Measurements from ENCODE around the gene HNRNPAB.
"Not testable (repeated sequence)": the region's sequence is repeated elsewhere in the genome, so short reads cannot be mapped to it uniquely, and the experiment has no call there.

The HNRNPAB gene

DNA sequence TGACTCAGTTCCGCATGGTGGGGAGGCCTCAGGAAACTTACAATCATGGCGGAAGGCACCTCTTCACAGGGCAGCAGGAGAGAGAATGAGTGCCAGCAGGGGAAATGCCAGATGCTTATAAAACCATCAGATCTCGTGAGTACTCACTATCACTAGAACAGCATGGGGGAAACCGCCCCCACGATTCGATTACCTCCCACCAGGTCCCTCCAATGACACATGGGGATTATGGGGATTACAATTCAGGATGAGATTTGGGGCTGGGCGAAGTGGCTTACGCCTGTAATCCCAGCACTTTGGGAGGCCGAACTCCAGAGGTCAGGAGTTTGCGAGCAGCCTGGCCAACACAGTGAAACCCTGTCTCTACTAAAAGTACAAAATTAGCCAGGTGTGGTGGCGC is 6.2 kb upstream of the HNRNPAB start:
- DNase-seq, result not testable (repeated sequence)

DNA sequence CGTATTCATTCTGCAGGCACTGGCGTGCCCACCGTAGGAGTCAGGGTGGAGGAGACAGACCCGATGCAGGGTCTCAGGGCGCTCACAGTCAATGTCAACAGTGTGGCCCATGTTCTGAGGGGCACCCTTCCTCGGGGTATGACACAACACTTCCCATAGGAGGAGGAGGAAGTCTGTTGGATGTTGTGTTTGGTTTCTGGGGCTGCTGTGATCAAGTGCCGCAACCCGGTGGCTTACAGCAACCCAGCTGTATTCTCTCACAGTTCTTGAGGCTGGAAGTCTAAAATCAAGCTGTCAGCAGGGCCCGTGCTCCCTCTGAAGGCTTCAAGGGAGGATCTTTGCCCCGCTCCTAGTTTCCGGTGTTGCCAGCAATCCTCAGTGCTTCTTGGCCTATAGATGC is 5.6 kb upstream of the HNRNPAB start:
- no peak for DNase-seq

DNA sequence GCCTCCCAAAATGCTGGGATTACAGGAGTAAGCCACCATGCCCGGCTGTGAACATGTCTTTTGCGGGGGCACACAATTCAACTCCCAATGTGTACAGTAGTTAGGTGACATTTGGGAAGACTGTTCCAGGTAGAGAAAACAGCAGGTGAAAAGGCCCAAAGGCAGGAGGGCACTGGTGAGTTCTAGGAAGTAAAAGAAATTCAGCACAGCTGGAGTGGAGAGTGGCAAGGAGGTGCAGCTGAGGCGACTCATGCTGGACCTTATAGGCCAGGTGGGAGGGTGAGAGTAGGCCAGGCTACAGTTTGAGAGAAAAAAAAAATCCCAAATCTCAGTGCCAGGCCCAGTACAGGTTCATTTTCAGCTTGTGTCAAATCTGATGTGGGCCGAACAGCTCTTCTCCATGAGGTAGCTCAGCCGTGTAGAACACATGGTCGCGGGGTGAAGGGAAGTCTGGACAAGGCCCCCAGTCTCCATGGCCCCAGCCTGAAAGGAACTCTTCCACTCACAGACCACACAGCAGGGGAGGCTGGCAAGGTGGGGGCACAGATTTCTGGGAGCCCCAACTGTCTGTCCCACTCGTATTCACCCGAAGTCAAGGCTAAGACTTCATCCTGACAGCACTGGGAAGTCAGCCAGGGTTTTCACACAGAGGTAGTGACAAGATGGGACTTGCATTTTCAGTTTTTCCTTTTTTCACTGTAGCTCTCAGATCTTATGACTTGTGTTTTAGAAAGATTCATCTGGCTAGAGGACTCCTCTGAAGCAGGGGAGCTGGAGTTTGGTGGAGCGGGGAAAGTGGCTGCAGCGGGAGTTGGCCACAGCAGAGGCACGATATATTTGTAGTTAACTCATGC is 4.5 kb upstream of the HNRNPAB start:
- DNase-seq, result no peak

DNA sequence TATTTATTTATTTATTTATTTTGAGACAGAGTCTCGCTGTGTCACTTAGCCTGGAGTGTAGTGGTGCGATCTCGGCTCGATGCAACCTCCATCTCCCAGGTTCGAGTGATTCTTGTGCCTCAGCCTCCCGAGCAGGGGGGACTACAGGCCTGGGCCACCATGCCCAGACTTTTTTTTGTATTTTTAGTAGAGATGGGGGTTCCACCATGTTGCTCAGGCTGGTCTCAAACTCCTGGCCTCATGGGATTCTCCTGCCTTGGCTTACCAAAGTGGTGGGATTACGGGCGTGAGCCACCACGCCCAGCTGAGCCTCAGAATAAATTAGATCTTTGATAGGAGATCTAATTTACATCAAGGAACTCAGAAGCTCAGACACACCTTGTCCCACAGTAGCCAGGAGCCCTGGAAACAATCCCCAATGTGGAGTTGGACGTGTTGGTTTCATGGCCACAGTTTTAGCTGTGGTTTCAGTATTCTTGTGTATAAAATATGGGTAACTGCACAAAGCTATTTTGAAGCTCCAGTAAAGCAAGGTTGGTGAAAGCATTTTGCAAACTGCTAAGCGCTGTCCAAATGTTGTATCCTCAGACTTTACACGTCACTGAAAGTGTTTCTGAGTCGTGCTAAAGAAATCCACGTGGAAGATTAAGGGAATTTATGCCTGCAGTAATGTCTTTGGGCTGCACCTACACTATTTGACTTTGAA is 3.0 kb upstream of the HNRNPAB start:
- no peak for DNase-seq

DNA sequence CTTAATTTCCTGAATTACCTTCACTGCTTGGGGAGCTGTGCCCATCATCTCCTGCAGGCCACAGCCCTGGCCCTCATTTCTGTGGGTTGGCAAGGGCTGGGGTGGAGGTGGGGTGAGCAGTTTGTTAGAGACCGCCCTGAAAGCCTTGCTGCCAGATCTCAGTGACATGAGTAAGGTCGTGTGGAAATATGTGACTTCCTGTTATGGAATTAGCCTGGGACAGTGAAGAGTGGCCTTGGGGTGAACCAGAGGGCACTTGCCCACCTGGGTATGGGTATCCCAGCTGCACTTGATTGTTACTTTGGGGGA is 2.5 kb upstream of the HNRNPAB start:
- DNase-seq, result no peak

DNA sequence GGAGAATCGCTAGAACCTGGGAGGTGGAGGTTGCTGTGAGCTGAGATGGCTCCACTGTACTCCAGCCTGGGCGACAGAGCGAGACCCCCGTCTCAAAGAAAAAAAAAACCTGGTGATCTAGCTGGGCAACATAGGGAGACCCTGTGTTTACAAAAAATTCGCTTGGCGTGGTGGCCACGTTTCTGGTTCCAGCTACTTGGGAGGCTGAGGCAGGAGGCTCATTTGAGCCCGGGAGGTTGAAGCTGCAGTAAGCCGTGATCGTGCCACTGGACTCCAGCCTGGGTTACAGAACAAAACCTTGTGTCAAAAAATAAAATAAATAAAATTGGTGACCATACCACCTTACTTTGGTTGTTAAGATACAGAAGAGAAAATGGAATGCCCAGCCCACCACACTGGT is 1.8 kb upstream of the HNRNPAB start:
- DNase-seq, result no peak

DNA sequence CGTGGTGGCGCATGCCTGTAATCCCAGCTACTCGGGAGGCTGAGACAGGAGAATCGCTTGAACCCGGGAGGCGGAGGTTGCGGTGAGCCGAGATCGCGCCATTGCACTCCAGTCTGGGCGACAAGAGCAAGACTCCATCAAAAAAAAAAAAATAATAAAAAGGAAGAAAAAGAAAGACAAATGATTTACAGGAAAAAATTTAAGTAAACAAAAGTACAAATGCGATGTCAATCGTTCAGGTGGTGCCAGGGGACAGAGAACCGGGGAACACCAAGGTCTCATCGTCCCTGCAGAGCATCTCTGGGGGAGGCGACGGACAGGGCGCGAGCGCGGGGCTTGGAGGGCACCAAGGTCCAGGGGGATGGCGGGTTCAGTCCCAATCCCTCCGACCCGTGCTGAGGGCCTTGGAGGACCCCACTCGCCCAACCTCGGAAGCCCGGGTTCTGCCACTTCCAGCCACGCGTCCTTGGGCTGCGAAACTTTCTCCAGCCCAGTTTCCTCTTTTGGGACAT is 607 bp upstream of the HNRNPAB start:
- no peak for DNase-seq

DNA sequence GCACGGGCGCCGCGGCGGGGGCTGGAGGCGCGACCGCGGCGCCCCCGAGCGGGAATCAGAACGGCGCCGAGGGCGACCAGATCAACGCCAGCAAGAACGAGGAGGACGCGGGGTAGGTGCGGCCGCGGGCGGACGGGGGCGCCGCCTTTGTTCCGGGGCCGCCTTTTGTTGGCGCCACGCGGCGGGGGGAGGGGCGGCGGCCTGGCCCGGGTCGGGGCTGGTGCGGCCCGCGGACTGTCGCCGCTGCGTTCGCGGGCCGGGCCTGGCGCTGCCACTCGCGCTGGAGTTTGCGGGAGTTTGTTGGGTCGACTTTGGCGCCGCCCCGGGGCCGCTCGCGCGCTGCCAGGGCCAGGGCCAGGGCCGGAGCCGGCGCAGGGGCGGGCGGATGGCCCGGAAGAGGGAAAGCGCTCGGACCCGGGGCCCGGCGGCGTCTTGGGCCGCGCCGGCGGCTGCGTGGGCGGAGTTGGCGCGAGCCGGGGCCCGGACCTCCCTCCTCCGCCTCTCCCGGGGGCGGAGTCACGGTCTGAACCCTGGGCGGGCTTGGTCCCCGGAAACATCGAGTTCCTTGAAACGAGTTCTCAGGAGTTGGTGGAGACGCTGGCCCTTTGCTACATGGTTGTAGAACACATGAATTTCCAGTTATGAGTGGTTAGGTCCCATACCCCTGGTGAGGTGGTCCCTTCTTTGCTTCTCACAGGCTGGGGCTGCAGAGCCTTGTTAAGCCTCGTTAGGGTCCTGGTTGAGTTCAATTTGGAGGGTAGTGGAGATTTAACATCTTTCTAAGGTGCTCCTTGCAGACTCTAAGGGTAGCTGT is 809 bp downstream of the HNRNPAB start:
- DNase-seq, result peak; percentile 83 to 85

DNA sequence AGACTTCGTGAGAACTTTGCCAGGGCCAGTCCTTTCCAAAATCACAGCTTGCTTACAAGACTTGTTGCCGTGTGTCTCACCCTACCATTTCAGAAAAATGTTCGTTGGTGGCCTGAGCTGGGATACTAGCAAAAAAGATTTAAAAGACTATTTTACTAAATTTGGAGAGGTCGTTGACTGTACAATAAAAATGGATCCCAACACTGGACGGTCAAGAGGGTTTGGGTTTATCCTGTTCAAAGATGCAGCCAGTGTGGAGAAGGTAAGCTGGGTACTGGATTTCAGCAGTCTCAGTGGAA is 1.4 kb downstream of the HNRNPAB start:
- no peak for DNase-seq

DNA sequence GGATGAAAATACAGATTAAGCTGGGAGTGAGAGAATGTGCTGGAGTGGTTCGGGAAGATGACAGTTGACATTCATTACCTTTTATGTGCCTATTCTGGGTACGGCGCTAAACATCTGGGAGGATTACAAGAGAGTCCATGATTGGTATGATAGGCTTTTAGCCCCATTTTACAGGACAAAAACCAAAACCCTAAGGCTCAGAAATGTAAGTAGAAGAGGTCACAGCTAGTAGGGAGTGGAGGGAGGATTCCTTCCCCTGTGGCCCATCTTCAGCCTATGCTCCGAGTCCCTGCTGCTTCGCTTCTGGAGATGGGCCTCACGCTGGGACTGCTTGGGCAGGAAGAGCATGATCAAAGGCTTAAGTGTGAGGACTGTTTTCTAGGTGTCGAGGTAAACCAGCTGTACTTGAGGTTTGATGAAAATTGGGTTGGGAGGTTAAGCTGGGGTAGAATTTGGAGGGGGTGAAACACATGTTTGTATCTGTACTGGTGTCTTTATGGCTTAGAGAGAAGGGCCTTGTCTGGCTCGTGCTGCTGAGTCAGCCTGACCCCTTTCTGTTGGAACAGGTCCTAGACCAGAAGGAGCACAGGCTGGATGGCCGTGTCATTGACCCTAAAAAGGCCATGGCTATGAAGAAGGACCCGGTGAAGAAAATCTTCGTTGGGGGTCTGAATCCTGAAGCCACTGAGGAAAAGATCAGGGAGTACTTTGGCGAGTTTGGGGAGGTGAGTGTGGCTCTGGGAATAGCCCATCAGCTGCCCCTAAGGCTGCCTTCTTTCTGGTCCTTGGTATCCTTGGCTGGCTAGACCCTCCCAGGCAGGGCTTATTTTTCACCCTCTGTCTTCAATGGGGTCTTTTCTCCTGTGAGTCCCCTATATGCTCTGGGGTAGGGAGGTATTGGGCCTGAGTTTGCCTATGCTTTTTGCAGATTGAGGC is 2.1 kb downstream of the HNRNPAB start:
- DNase-seq, result no peak

DNA sequence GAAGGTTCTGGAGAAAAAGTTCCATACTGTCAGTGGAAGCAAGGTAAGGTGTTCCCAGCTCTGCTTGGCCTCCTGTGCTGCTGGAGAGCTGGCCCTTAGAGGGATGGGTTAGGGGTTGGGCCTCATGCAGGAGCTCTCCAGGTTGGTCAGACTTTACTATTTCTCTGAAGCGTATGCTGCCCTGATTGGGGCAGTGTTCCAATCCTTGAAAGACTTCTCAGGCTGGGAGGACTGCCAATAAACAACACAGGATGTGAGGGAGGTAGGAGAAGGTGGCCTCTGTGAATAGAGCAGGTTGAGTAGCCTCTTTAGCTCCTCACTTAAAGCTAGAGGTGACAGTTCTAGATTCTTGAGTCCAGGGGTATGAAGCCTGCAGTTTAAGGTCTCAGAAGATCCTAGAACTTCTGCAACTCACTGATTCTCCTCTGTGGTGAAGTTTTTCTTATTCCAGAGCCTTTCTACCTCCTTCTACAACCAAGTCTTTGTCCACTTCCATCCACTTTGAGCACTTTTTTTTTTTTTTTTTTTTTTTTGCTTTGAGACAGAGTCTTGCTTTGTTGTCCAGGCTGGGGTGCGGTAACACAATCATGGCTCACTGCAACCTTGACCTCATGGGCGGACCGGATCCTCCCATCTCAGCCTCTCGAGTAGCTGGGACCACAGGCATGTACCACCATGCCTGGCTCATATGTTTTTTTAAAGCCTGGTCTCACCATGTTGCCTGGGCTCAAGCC is 3.0 kb downstream of the HNRNPAB start:
- DNase-seq, result no peak

DNA sequence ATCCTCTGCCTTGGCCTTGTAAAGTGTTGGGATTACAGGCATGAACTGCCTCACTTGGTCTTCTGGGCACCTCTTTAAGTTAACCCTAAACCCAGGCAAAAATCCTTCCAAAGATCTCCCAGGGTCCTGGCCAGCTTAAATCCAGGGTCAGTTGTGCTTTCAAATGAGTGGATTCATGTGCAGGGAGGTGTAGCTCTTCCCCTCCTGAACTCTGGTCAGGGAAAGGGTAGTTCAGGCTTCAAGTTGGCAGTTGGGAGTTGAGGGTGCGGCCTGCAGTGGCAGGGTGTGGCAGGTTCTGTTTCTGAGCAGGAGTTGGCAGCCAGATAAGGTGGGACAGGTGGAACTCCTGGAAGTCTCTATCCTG is 3.6 kb downstream of the HNRNPAB start:
- no peak for DNase-seq

DNA sequence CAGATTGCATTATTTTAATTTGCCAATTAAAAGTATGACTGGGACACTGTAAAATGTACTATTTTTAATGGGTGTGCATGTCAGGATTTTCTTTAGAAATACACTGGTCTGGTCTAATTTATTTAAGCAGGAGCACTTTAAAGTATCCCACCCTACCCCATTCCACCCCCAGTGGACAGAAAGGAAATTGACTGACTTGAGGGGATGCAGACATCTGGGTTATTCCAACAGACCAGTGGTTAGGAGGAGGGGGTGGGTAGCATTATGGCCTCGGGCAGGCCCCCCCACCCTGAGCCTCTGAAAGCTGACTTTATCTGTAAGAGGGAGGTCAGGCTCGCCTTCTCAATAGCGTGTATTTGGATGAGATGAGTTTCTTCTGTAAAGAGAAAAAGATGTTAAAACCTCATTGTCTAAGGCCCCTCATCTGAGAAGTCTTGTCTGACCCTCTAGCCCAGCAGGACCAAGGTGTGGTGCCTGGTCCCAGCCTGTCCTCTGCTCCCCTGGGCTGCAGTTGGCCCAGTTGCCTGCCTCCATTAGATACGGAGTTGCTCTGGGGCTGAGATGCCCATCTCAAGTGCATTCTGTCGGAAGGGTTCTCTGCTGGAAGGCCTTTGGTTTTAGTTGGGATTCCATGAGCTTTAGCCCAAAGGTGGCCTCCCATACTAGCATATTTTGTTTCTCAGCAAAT is 4.4 kb downstream of the HNRNPAB start:
- DNase-seq, result no peak

DNA sequence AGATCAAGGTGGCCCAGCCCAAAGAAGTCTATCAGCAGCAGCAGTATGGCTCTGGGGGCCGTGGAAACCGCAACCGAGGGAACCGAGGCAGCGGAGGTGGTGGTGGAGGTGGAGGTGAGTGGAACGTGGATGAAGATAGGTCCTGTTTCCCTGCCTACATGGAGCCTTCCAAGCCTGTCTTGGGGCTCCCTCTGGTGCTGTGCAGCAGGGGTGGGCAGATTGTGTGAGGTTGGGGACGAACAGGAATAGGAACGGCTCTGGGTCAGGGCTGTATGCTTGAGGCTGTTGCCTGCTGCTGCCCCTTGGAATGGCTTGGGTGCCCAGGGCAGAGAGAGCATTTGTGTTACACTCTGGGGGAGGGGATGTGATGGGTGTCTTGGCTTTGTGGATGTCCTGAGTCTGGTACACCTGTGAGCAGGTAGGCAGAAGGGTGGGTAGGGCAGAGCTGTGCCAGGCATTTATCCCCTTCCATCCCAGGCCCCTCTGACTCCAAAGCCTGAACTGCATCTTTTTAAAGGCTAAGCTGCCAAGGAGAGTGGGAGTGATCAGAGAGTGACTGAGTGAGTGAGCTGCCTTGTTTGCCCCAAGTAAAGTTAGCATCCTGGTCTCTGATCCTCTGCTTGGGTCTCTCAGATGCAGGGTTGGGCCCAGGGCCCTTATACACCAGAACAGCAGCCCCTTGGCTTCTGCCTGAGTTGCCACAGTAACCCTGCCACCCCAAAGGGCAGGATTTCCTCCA is 5.2 kb downstream of the HNRNPAB start:
- DNase-seq, result no peak

DNA sequence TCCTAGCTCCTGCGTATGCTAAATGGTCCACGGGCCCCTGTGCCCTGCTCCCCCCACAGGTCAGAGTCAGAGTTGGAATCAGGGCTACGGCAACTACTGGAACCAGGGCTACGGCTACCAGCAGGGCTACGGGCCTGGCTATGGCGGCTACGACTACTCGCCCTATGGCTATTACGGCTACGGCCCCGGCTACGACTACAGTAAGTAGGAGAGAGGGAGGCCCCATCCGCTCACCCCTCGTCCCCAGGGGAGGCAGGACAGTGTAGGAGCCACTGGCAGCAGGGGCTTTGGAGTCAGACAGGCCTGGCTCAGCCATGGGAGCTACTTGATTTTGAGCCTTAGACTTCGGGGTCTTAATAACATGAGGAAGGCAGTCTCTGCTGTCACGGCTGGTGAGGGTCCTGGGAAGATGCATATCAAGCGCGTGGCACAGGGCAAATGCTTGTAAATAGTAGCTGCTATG is 5.8 kb downstream of the HNRNPAB start:
- no peak for DNase-seq

DNA sequence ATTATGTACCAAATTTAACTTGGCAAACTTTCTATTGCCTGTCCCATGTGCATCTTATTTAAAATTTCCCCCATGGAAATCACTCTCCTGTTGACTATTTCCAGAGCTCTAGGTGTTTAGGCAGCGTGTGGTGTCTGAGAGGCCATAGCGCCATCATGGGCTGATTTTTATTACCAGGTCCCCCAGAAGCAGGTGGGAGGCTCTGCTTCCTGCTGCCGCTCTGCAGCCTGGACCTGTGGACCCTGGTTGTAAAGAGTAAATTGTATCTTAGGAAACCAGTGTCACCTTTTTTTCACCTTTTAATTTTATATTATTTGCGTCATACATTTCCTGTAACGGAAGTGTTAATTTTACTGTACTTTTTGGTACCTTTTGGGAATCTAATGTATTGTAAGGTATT is 6.4 kb downstream of the HNRNPAB start:
- no peak for DNase-seq

DNA sequence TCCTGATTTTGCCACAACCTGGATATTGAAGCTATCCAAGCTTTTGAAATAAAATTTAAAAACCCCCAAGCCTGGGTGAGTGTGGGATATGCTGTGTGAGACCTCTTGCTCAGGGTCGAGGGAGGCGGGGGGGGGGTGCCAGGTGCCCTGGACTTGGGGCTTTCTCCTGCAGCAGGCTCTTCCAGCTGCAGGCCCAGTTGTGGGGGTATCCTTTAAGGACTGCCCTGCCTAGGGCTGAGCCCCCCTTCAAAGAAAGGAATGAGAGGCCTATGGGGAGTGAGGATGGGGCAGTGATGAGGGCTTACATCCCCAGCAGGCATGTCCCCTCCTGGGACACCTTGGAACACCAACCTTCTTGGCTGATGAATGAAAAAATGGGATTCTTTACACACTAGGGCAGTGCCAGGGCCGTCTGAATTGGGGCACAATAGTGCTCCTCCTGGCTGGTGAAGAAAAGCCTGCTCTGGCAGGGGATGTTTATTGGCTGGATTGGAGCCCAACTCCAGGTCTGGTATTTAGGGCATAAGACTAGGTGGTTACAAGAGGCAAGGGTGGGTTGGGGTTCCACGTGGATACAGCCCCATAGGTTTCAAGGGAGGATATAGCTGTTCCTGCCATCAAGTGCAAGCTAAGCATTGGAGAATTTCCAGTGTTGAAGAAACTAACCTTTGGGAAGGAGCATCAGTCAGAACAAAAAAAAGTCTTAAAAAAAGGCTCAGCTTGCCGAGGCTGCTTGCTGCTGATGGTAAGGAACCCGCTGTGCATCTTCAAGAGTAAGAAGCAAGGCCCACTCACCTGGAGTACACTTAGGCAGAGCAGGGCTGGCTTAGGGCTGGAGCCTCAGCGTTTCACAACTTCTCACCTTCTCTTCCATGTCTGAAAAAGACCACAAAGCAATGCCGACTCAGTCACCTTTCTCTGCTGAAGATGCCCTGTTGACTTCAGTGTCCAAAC is 7.0 kb downstream of the HNRNPAB start:
- DNase-seq, result no peak

DNA sequence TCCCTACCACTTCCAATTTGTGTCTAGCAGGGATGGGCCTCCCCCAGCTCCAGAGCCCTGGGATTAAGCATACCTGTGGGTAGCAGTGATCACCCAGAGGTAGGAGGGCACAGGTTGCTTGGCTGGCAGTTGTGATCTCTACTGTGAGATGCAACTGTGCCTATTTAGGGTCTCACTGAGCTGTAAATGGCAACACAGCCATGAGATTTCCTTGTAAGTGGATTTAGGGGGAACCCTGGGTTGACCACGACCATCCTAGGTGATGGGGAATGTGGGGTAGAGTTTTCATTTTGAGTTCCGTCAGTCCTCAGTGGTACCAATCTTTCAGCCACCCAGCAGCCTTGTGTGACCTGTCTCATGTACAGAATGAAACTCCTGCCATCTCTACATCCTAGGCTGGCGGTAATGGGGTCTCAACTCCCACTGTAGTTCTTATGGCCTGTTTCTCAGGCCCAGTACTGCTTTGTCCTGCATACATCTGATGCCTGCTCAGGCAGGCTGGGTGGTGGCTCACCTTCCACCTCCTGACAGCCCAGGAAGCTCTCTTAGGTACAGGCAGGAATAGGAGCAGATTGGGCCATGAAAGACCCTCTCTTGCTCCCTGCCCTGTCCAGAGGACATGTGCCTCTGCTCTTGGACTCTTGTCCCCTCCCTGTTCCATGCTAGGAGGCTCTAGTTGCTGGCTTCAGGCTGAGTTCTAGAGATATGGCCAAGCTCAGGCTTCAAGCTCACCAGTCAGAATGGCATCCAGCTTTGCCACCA is 8.1 kb downstream of the HNRNPAB start:
- no peak for DNase-seq

Data from activated CD4-positive, alpha-beta T cell treated with anti-CD3 and anti-CD28 coated beads, Interleukin-2, amount 50 U/mL, for 48 hours (primary cell).